Stimulated activated CD4-positive, alpha-beta T cell treated with anti-CD3 and anti-CD28 coated beads, Interleukin-4, amount 100 ng/mL, for 4 hours (primary cell): ENCODE data around the gene BIN1.

Source experiments
- DNase-seq, 2 experiments: peaks; one replicate each; pipeline ENCODE4 v3.0.0-alpha.2; 2020

Gene BIN1

GRCh38 chr2:127102521-127103242 is 4.3 kb downstream of the BIN1 start:
- DNase-seq: no peak

GRCh38 chr2:127101756-127102477 is 5.0 kb downstream of the BIN1 start:
- no peak for DNase-seq

DNA sequence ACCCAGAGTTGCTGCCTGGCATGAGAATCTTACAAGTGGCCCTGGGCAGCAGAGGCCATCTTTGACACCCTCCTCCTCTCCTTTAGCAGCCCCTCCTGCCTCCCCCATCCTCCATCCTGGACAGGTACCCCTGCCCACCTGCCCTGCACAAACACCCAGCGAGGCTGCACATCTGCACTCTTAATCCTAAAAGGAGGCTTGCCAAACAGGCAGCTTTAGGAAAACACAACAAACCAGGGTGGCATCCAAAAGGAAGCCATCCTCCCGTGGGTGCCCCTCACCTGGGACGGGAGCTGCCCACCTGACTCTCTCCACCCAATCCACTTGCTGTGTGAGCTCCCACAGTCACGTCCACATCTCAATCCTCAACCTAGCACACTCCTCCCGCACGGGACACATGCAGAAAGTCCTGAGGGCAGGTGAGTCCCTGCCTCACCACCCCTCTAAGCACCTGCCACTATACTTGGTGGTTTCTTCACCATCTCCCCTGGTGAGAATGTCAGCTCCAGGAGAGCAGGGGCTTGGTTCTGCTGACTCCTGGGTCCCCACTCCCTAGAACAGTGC is 5.8 kb downstream of the BIN1 start:
- DNase-seq: no peak

GRCh38 chr2:127100251-127101047 is 6.5 kb downstream of the BIN1 start:
- DNase-seq: no peak

DNA sequence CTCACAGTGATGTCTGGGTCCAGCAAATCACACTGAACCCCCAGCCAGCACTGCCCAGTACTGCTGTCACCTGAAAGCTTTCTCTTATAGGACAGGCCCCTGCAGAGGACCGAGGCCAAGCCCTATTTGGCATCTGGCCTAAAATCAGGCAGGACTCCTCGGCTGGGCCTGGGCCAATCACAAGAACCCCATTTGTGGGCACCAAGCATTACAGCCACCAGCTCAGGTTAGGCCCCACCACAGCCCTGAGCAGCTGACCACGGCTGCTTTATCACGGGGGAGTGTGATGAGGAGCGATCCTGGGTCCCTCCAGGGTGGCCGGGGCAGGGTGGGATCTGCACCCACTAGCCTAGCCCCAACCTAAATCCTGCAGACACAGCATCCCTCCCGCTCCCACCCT is 8.2 kb downstream of the BIN1 start:
- no peak for DNase-seq

GRCh38 chr2:127097841-127098651 is 8.9 kb downstream of the BIN1 start:
- no peak for DNase-seq

DNA sequence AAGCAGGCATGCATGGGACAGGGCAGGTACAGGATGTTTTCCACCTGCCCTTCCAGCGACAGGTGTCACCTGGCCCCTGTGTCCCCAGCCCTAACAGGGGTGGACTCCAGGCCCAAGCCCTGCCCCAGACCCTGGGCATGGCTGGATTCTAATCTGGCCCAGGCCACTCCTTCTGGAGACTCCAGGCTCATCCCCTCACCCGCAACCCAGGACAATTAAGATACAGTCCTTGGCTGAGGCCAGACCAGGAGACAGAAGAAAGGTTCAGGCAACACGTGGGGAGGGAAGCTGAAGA is 9.5 kb downstream of the BIN1 start:
- DNase-seq: no peak

GRCh38 chr2:127096718-127097470 is 10.1 kb downstream of the BIN1 start:
- no peak for DNase-seq

GRCh38 chr2:127096280-127096679 is 10.7 kb downstream of the BIN1 start:
- no peak for DNase-seq

GRCh38 chr2:127095784-127096183 is 11.2 kb downstream of the BIN1 start:
- DNase-seq: no peak

- DNase-seq: no peak
These were observed 11.7 kb downstream of the BIN1 start for GRCh38 chr2:127095367-127095641.

DNA sequence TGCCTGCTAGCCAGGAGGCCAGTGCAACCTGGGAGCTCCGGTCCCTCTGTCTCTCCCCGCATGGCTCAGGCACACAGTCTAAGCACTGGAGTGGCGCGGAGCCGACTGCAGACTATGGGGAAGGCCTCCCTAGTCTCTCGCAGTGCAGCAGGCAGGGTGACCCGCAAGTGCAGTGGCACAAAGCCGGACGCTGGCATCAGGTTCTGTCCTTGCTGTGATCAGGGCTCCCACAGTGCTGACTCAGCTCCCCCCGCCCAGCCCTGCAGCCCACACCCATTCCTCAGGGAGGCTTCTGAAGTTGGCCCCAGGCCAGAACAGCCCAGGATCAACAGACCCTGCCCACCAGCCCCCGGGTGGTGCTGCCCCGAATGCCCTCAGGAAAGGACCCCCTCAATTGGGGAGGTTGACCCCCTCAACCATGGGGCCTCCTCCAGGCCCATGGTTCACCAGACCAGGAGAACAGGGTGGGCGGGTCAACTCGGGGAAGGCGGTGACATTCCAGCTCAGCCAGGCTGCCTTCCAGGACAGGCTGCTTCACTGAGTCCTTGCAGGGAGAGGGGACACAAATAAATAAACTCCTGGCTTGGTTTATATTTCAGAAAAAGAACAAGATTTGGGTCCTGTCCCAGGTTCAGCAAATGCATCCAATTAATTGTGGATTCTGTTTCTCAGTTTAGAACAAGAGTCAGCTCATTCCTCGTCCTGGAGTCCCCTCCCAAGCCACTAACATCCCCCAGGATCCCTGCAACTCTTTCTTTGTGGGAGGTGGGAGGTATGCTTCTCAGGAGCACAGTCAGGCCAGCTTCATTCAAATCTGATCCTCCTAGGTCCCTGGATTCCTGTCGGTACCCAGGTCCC is 12.2 kb downstream of the BIN1 start:
- DNase-seq: no peak

DNA sequence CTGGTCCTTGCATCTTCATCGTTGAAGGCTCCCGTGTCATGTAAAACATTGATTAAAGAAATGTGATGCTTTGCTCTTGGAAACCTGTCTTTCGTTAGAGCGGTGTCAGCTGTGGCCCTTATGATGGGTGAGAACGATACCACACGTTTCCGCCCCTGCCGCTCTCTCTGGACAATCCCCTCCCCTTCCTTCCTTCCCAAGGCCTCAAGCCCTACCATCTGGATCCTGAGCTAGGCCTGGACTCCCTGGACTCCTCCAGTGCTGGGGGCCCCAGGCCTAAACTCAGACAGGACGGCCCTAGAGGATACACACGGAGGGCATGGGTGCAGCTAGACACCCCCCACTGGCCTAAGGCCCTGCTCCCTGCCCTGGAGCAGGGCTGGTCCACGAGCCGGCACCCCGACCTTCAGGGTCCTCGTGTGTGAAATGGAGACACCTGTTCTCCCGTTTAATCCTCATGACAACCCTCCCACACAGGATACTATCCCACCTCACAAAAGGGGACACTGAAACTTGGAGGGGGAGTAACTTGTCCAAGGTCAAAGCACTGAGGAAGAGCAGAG is 13.2 kb downstream of the BIN1 start:
- DNase-seq: no peak

DNA sequence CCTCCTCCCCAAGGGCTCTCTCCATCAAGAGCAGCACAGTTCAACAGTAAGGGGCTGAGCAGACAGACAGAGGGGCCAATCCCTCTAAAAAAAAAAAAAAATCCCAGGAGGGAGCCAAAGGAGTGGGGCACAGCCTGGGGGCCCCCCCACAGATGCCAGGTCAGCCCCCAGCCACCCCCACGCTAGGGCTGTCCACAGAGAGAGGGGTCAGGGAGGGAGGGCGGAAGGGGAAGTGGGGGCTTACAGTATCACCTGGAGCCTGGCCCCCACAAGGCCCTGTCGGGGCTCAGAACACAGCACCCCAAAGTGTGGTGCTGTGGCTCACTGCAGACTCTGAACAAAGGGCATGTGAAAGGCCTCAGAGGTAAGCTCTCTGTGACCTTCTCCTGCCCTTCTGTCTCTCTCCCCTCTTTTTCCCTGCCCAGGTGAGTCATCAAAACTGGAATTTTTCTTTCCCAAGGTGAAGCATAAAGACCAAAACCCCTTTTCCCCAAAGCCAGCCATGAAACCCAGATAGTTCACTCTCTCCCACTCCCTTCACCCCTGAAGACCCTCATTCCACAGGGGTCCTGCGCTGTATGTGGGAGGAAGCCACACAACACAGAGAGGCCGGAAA is 13.9 kb downstream of the BIN1 start:
- DNase-seq: no peak

DNA sequence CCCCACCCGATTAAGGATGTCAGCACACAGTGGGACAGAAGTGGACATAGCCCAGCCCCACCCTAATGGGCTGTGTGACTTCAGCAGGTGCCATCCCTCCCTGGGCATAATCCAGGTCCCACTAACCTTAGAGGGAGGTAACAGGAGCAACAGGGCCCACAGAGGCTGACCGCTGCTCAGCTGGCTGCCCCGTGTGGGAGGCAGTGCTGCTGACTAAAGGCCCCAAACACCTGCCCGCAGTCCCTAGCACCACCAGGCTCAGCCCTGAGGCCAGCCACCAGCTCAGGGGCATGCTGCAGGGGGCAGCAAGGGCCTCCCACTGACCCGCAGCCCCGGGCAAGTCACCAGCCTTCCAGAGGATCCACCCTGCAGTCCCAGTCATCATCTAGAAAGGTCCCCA is 14.6 kb downstream of the BIN1 start:
- DNase-seq: no peak

DNA sequence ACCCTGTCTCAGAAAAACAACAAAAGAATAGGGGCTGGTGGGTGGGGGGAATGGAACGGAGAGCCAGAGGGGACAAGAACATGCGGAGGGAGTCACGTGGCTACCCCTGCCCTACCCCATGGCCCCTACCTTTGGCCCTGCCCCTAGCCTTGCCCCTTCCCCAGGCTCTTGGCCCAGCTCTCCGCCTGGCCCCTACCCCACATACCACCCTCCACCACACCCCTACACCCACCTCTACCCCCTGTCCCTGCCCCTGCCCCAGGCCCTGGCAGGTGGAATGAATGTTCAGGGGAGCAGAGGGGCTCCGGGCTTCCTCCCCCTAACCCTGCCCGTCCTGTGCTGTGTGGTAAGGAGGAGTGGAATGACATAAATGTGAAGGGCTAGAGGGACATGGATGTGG is 15.1 kb downstream of the BIN1 start:
- DNase-seq: no peak

GRCh38 chr2:127091148-127091547 is 15.8 kb downstream of the BIN1 start:
- no peak for DNase-seq

- DNase-seq: no peak
These were observed 16.5 kb downstream of the BIN1 start for GRCh38 chr2:127090281-127091120.

- DNase-seq: no peak
These were observed 17.3 kb downstream of the BIN1 start for GRCh38 chr2:127089478-127090235.
